NCI-H1417 treated with DMSO at 0.1 percent for 48 hours (cell line): ENCODE measurements around the gene ZNF382.
A peak's percentile ranks its signal among the peaks of the same experiment; 100 is the strongest.
"Not testable (repeated sequence)": the region's sequence is repeated elsewhere in the genome, so short reads cannot be mapped to it uniquely, and the experiment has no call there.

Source experiments
- DNase-seq: peaks from one replicate; lab custom pipeline; 2025; lab: John Stamatoyannopoulos, UW

The ZNF382 gene

GRCh38 chr19:36605101-36605876 is at the start of gene ZNF382:
ZNF382 (plus strand) TSS chr19:36605313; CDS start chr19:36609915, 4,602 bp downstream.
- DNase-seq, result no peak

DNA sequence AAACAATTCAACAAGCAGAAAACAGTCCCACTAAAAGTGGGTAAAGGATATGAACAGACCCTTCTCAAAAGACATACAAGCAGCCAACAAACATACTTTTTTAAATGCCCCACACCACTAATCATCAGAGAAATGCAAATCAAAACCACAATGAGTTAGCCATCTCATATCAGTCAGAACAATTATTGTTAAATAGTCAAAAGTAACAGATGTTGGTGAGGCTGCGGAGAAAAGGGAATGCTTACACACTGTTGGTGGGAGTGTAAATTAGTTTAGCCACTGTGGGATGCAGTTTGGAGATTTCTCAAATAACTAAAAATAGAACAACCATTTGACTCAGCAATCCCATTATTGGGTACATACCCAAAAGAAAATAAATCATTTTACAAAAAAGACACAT is 40.7 kb upstream of the ZNF382 start:
- no peak for DNase-seq

- DNase-seq, result no peak
These were observed 32.5 kb upstream of the ZNF382 start for GRCh38 chr19:36572593-36573019.

DNA sequence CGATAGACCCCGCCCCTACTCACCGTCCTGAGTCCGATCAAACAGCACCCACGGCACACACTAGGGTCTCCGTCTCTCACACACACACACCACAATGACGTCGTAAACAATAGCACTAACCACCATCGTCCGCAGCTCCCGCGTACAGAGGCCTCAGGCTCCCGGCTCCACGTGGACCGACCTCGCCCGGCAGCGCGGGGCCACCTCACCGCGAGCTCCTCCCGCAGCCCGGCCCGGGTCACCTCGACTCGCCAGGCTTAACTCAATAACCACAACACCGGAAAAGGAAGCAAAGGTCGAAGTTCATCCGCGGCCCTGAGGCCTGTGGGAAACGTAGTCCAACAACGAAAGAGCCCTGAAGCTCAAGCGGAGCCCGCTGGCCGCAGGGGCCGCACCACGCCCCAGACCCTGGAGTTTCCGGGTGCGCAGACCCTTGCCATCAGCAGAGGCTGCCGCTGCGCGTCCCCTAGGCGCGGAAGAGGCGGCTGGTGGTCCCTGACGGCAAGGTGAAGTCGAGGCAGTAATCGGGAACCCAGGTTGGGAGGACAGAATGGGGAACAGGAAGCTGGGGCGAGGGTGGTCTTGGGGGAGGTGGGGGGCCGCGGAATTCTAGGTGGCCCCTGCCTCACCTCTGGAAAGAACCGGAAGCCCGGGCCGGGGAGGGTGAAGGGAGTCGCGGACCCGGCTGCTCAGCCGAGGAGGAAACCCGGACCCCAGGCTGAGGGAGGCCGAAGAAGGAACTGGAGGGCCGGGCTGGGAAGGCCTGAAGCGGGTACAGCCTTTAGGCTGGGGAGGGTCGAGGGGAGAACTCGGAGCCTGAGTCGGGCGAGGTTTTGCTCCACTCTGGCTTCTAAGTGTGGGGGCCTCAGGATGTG is 31.9 kb upstream of the ZNF382 start, which contains the start of gene ZNF529:
Gene ZNF529 (minus strand): TSS at position 273 of the 875 bp plus-strand sequence. CDS start 946 bp downstream, outside the sequence.
- peak; percentile 29 for DNase-seq

GRCh38 chr19:36573895-36574720 is 31.0 kb upstream of the ZNF382 start:
- no peak for DNase-seq

- DNase-seq, result no peak
These were observed 30.4 kb upstream of the ZNF382 start for GRCh38 chr19:36574741-36575140.

DNA sequence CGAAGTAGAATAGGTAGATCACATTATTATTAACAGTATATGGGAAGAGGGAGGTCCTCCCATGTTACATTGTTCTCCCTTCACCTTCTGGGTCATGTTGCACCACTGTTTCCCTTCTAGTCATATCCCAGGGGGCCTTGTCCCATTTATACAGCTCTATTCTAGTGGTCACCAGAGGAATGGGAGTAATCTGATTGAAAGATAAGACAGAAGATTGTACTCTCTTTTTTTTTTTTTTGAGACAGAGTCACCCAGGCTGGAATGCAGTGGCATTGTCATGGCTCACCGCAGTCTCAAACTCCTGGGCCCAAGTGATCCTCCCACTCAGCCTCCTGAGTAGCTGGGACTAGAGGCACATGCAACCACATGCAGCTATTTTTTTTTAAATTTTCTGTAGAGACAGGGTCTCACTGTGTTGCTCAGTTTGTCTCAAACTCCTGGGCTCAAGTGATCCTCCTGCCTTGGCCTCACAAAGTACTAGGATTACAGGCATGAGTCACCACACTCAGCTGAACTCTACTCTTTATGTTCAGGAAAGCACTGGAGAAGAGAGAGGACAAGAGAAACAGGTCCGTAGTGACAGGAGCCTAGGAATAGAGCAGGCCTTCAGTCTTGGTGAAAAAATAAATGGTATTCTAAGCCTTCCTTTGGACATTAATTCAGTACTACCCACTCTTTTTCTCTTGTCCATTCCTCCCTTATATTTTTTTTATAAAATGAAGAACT is 27.7 kb upstream of the ZNF382 start:
- no peak for DNase-seq

GRCh38 chr19:36579255-36579654 is 25.9 kb upstream of the ZNF382 start:
- no peak for DNase-seq

- DNase-seq, result not testable (repeated sequence)
These were observed 2.4 kb upstream of the ZNF382 start for GRCh38 chr19:36602681-36603080.

DNA sequence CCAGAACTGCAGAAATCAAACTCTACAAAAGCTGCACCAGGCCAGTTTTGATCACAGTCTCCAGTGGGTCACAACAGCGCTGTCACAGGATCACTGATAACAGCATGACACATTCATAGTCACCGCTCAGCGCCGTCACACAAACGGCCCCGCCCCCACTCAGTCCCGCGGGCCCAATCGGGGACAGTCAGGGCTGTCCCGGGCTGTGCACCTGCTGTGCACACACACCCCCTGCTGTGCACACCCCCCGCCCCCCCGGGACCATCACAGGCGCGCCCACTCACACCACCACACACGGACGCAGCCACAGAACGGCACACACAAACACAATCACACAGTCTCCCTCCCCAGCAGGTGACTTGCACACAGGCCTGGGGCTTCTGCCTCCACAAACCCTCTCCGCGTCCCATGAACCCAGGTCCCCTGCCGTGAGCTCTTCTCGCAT is 435 bp upstream of the ZNF382 start:
- DNase-seq, result no peak

GRCh38 chr19:36605877-36606478 is 865 bp downstream of the ZNF382 start:
- DNase-seq, result no peak

- no peak for DNase-seq
These were observed 21.9 kb downstream of the ZNF382 start for GRCh38 chr19:36627057-36627456.

- no peak for DNase-seq
These were observed 30.2 kb downstream of the ZNF382 start for GRCh38 chr19:36635342-36635741.

DNA sequence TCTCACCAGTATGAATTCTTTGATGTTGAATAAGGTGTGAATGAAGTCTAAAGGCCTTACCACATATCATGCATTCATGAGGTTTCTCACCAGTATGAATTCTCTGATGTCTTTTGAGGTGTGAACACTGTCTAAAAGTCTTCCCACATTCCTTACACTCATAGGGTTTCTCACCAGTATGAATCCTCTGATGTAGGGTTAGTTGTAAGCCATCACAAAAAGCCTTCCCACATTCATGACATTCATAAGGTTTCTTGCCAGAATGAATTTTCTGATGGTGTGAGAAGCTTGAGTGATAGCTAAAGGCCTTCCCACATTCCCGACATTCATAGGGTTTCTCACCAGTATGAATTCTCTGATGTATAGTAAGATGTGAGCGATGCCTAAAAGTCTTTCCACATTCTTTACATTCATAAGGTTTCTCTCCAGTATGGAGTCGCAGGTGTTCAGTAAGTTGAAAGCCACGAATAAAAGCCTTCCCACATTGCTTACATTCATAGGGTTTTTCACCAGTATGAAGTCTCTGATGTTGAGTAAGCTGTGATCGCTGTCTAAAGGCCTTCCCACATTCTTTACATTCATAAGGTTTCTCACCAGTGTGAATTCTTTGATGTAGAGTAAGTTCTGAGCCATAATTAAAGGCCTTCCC is 33.9 kb downstream of the ZNF382 start:
- DNase-seq, result no peak

DNA sequence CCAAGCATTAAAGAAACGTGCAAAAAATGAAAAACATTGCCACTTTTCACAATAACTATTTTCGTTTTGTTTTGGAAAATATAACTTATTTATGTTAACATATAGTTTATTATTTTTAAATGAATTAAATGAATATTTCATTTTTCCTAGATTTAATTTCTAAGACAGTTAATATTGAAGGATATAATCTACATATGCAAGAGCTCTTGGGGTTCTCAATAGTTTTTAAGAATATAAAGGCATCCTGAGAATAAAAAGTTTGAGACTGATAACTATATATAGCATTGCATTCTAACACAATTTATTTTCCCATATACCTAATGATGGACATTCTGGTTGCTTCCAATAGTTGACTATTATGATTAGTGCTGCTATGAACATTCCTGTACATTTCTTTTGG is 41.6 kb downstream of the ZNF382 start:
- DNase-seq, result no peak

DNA sequence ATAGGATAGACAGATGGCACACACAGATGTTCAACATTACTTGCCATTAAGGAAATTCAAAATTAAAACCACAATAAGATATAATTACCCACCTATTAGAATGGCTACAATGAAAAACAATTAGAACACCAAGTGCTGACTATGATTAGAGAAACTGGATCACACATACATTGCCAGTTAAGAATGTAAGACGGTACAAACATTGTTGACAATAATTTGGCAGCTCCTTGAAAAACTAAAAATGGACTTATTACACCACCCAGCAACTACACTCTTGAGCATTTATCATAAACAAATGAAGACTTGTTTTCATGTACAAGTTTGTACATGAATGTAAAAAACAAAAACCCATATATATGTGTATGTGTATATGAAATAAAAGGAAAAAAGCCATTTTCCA is 47.8 kb downstream of the ZNF382 start:
- no peak for DNase-seq

DNA sequence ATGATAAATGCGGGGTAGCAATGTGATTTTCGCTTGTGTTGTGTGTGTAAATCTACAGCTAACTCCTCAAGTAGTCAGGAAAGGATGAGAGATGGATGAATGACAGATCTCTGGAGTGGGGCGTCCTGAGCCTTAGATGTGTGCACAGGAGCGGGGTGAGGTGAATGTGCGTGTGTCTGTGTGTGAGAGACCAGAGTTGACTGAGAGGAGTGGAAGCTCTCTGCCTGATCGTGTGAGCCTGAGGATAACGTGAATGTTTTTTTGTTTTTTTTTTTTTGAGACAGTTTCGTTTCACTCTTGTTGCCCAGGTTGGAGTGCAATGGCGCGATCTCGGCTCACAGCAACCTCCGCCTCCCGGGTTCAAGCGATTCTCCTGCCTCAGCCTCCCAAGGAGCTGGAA is 60.7 kb downstream of the ZNF382 start:
- DNase-seq, result no peak

DNA sequence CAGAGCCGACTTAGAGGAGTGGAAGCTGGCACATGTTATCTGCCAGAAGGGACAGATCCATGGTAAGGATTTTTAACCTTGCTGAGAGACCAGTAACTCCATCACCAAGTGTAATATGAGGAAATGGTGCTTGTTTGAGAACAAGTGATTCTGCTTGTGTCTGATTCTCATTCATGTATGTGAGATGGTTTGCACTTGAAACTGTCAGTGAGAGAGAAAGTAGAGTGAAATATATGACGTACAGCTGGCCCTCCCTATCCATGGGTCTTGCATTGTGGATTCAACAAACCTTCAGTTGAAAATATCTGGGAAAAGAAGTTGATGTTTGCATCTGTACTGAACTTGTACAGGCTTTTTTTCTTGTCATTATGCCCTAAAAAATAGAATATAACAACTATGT is 63.5 kb downstream of the ZNF382 start:
- DNase-seq, result no peak

- no peak for DNase-seq
These were observed 67.3 kb downstream of the ZNF382 start for GRCh38 chr19:36672368-36672767.

DNA sequence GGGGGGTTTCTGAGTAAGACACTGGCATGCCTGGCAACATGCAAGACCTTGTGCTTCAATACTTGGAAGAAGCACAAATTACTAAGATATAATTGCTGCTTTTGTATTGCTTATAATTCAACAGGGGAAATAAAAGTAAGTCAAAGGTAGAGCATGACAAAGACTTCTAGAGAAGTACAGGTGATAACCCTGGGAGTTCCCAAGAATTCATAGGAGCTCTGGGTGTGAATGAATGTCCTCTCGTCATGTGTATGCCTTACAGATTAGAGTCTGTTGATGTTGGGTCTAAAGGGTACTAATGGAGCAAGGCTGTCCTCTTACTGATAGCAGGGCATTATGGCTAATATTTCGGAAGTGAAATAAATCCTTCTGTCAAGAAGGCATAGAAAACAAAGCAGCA is 69.1 kb downstream of the ZNF382 start:
- DNase-seq, result no peak
